Measurements from ENCODE around the gene TNFRSF13B. TPM values are rescaled to one million over a fixed set of nuclear protein-coding genes. Genes with fewer than 3 reads are reported as not detected.

Gene TNFRSF13B
- 1 to 10 TPM in 1 of 3 donors, under 1 TPM in 2; 0.70 to 7.7 (median 0.89) TPM for total RNA-seq
- total RNA-seq (2013) = 10.7 TPM

DNA sequence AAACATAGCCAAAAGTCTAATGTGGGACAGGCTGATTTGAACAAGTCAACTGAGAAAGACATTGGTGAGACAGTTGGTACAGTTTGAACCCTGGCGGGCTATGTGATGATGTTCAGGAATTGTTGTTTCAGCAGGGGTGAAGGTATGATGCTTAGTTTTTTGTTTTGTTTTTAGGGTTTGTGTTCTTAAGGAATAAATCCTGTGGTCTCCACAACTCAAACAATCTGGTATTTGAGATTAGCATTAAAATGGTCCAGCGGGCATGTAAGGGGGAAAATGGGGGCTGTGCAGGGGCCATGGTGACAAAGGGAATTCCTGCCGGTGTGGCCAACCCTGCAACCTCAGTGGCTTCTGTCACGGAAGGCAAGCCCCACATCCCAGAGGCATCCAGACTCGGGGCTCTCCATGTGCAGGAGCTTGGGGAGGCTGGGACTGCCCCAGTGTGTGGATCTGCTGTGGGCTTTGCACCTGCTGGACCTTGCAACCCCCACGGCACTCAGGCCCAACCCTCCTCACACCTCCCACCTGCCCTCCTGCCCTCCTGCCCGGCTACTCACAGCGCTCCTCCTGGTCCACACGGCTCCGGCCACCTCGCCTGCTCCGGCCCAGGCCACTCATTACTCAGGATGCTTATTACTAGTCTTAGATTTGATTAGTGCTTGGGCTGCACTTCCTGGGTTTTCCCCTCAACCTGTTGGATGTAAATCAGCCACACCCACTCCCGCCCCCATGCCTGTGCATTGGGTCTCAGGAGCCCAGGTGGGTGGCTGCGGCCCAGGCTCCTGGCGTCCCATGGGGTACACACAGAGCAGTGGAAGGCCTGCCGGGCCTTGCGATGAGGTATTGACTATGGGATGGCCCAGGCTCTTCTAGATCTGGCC, at the start of gene TNFRSF13B:
TNFRSF13B (minus strand) TSS at position 661 of the 881 bp plus-strand sequence; CDS start at position 618, 43 bp downstream.
- H3K36me3 Mint-ChIP-seq = no peaks in the 10 kb centered on the region
- intact Hi-C loops (cut with micrococcal nuclease) = no loop called here
- H3K4me3 ChIP-seq (ENCODE audit: low read length) = peak within 1 kb of the TSS; percentile 30
- peak within 1 kb of the TSS; percentile 56 for H3K27ac ChIP-seq (ENCODE audit: low read length)
- no peaks in the 10 kb centered on the region for H3K9me3 Mint-ChIP-seq
- DNase-seq (no peak), ATAC-seq (peak in 1 of 3 donors; percentile 25)
- H3K4me3 Mint-ChIP-seq = no peak within 1 kb of the TSS
- no peaks in the 10 kb centered on the region for H3K36me3 ChIP-seq (ENCODE audit: control insufficient read depth, insufficient read depth, low read length)
- H3K4me1 ChIP-seq (ENCODE audit: control insufficient read depth, insufficient read depth, low read length) = peaks cover 2% of the 10 kb centered on the region
- no peaks in the 10 kb centered on the region for H3K27me3 ChIP-seq (ENCODE audit: control insufficient read depth, insufficient read depth, low read length)
- no peaks in the 10 kb centered on the region for H3K9me3 ChIP-seq (ENCODE audit: control insufficient read depth, insufficient read depth, low read length)
- 77% methylated on average over 17 of the region's 17 CpGs for WGBS (ENCODE audit: insufficient coverage)
- TF ChIP-seq, protein P1, sequence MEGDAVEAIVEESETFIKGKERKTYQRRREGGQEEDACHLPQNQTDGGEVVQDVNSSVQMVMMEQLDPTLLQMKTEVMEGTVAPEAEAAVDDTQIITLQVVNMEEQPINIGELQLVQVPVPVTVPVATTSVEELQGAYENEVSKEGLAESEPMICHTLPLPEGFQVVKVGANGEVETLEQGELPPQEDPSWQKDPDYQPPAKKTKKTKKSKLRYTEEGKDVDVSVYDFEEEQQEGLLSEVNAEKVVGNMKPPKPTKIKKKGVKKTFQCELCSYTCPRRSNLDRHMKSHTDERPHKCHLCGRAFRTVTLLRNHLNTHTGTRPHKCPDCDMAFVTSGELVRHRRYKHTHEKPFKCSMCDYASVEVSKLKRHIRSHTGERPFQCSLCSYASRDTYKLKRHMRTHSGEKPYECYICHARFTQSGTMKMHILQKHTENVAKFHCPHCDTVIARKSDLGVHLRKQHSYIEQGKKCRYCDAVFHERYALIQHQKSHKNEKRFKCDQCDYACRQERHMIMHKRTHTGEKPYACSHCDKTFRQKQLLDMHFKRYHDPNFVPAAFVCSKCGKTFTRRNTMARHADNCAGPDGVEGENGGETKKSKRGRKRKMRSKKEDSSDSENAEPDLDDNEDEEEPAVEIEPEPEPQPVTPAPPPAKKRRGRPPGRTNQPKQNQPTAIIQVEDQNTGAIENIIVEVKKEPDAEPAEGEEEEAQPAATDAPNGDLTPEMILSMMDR (IDR thresholded peaks at IDR 0.05) = no peak
- H3K27ac Mint-ChIP-seq = no peak within 1 kb of the TSS
- peaks cover 0 to 12% of the 10 kb centered on the region in 2 donors for H3K4me1 Mint-ChIP-seq
- H3K27me3 Mint-ChIP-seq (ENCODE audit: low read depth in 2 of 2) = no peaks in the 10 kb centered on the region

GRCh38 chr17:17021194-17021863, 49.4 kb upstream of the TNFRSF13B start:
- H3K4me3 Mint-ChIP-seq = no peak overlapping the region
- H3K27me3 ChIP-seq (ENCODE audit: control insufficient read depth, insufficient read depth, low read length) = no peaks in the 10 kb centered on the region
- TF ChIP-seq, protein P1 (IDR thresholded peaks at IDR 0.05) = no peak
- H3K27ac Mint-ChIP-seq = no peak overlapping the region
- H3K36me3 ChIP-seq (ENCODE audit: control insufficient read depth, insufficient read depth, low read length) = no peaks in the 10 kb centered on the region
- no peaks in the 10 kb centered on the region for H3K9me3 Mint-ChIP-seq
- H3K27ac ChIP-seq (ENCODE audit: low read length) = no peak overlapping the region
- peaks cover 4% of the 10 kb centered on the region for H3K4me1 ChIP-seq (ENCODE audit: control insufficient read depth, insufficient read depth, low read length)
- H3K36me3 Mint-ChIP-seq = no peaks in the 10 kb centered on the region
- intact Hi-C loops (cut with micrococcal nuclease) = no loop called here
- 93% methylated on average over 13 of the region's 15 CpGs for WGBS (ENCODE audit: insufficient coverage)
- H3K4me1 Mint-ChIP-seq = peaks cover 5 to 11% of the 10 kb centered on the region in 2 donors
- H3K27me3 Mint-ChIP-seq (ENCODE audit: low read depth in 2 of 2) = no peaks in the 10 kb centered on the region
- no peak overlapping the region for H3K4me3 ChIP-seq (ENCODE audit: low read length)
- no peak for DNase-seq
- no peak for ATAC-seq
- H3K9me3 ChIP-seq (ENCODE audit: control insufficient read depth, insufficient read depth, low read length) = no peaks in the 10 kb centered on the region

GRCh38 chr17:17020821-17021193, 48.9 kb upstream of the TNFRSF13B start:
- H3K27me3 Mint-ChIP-seq (ENCODE audit: low read depth in 2 of 2) = no peaks in the 10 kb centered on the region
- Histone ChIP-seq H3K36me3 (ENCODE audit: control insufficient read depth, insufficient read depth, low read length) (no peaks in the 10 kb centered on the region), H3K9me3 (ENCODE audit: control insufficient read depth, insufficient read depth, low read length) (no peaks in the 10 kb centered on the region), H3K4me3 (ENCODE audit: low read length) (no peak overlapping the region), H3K4me1 (ENCODE audit: control insufficient read depth, insufficient read depth, low read length) (peaks cover 4% of the 10 kb centered on the region), H3K27ac (ENCODE audit: low read length) (no peak overlapping the region), H3K27me3 (ENCODE audit: control insufficient read depth, insufficient read depth, low read length) (no peaks in the 10 kb centered on the region)
- DNase-seq = no peak
- H3K27ac Mint-ChIP-seq = no peak overlapping the region
- WGBS (ENCODE audit: insufficient coverage) = 89% methylated on average over 8 of the region's 8 CpGs
- TF ChIP-seq, protein P1 (IDR thresholded peaks at IDR 0.05) = no peak
- H3K4me1 Mint-ChIP-seq = peaks cover 5 to 15% of the 10 kb centered on the region in 2 donors
- no peaks in the 10 kb centered on the region for H3K9me3 Mint-ChIP-seq
- H3K36me3 Mint-ChIP-seq = no peaks in the 10 kb centered on the region
- no peak overlapping the region for H3K4me3 Mint-ChIP-seq
- intact Hi-C loops (cut with micrococcal nuclease) = no loop called here
- ATAC-seq = no peak
